DMS153 (cell line): ENCODE results near the gene AGAP1.
"Not testable (repeated sequence)": the region's sequence is repeated elsewhere in the genome, so short reads cannot be mapped to it uniquely, and the experiment has no call there.

Experiments used
- DNase-seq: peaks from one replicate; lab custom pipeline; 2025; lab: John Stamatoyannopoulos, UW

Gene AGAP1

GRCh38 chr2:236125541-236125940 lies 631.7 kb downstream of the AGAP1 start:
- DNase-seq = no peak

- no peak for DNase-seq
These were observed 633.2 kb downstream of the AGAP1 start for GRCh38 chr2:236127010-236127409.

- DNase-seq = no peak
These were observed 634.5 kb downstream of the AGAP1 start for GRCh38 chr2:236128321-236128720.

GRCh38 chr2:236129935-236130334 lies 636.1 kb downstream of the AGAP1 start:
- no peak for DNase-seq

- DNase-seq = no peak
These were observed 636.6 kb downstream of the AGAP1 start for GRCh38 chr2:236130349-236130998.

GRCh38 chr2:236131073-236131692 lies 637.3 kb downstream of the AGAP1 start:
- DNase-seq = no peak

GRCh38 chr2:236133410-236134012 lies 639.7 kb downstream of the AGAP1 start:
- no peak for DNase-seq

- no peak for DNase-seq
These were observed 642.7 kb downstream of the AGAP1 start for GRCh38 chr2:236136538-236136937.

GRCh38 chr2:236137066-236137465 lies 643.2 kb downstream of the AGAP1 start:
- DNase-seq = no peak

GRCh38 chr2:236141616-236142015 lies 647.8 kb downstream of the AGAP1 start:
- DNase-seq = not testable (repeated sequence)

- DNase-seq = no peak
These were observed 650.0 kb downstream of the AGAP1 start for GRCh38 chr2:236143811-236144210.

- no peak for DNase-seq
These were observed 652.6 kb downstream of the AGAP1 start for GRCh38 chr2:236146436-236146835.

- no peak for DNase-seq
These were observed 661.6 kb downstream of the AGAP1 start for GRCh38 chr2:236155406-236155805.

GRCh38 chr2:236156095-236156859 lies 662.4 kb downstream of the AGAP1 start:
- DNase-seq = no peak

GRCh38 chr2:236156860-236157194 lies 663.0 kb downstream of the AGAP1 start:
- DNase-seq = no peak

- no peak for DNase-seq
These were observed 663.5 kb downstream of the AGAP1 start for GRCh38 chr2:236157366-236157765.

GRCh38 chr2:236157815-236158498 lies 664.1 kb downstream of the AGAP1 start:
- no peak for DNase-seq

GRCh38 chr2:236158969-236159777 lies 665.3 kb downstream of the AGAP1 start:
- no peak for DNase-seq

GRCh38 chr2:236159778-236160170 lies 665.9 kb downstream of the AGAP1 start:
- no peak for DNase-seq

- DNase-seq = no peak
These were observed 666.7 kb downstream of the AGAP1 start for GRCh38 chr2:236160366-236161081.

- DNase-seq = no peak
These were observed 667.2 kb downstream of the AGAP1 start for GRCh38 chr2:236161082-236161462.
